ENCODE measurements around the gene SEMA4A.
"Not testable (repeated sequence)": the region's sequence is repeated elsewhere in the genome, so short reads cannot be mapped to it uniquely, and the experiment has no call there.

Gene SEMA4A

GRCh38 chr1:156119503-156120209, 33.7 kb upstream of the SEMA4A start:
- DNase-seq (ENCODE audit: low read depth in 2 of 2), result no peak

- DNase-seq (ENCODE audit: low read depth in 2 of 2), result no peak
These were observed 33.1 kb upstream of the SEMA4A start for GRCh38 chr1:156120318-156120717.

- DNase-seq (ENCODE audit: low read depth in 2 of 2), result not testable (repeated sequence)
These were observed 32.4 kb upstream of the SEMA4A start for GRCh38 chr1:156121005-156121404.

GRCh38 chr1:156121457-156121856, 31.9 kb upstream of the SEMA4A start:
- no peak for DNase-seq (ENCODE audit: low read depth in 2 of 2)

- DNase-seq (ENCODE audit: low read depth in 2 of 2), result no peak
These were observed 31.3 kb upstream of the SEMA4A start for GRCh38 chr1:156122086-156122485.

DNA sequence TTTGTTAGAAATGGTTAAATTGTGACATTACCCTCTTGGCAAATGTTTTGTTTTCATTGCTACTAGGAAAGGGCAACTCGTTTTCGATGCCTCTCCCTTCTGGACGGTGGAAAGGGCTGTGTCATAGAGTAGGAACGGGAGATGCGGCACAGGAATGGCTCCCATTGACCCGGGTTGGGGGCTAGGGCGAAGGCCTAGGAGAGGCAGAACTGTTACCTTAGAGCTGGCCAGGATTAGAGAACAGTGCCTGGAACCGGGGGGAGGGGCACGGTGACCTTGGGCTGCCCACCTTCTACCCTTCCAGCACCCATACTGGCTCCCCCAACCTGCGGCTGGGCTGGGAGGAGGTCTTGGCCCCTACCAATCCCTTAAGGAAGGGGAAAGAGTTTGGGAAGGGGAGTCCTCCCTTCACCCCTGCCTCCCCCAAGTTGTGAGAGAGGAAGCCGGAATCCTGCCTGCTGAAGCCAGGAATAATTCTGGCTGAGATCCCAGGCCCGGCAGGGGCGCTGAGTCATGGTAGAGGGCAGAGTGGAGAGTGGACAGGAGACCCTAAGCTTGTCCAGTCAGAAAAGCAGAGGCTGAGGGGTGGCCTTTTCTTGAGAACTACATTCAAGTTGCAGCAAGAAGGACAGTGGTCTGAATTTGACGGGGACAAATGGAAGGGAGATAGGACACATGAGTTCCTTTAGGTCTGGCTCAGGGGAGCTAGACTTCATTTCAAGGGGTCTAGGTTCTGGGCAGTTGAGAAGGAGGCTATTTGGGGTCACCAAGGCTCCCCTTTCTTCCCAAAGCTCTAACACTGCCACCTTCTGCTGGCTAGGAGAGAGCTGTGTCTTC, 30.6 kb upstream of the SEMA4A start:
- DNase-seq (ENCODE audit: low read depth in 2 of 2), result no peak

- DNase-seq (ENCODE audit: low read depth in 2 of 2), result no peak
These were observed 29.8 kb upstream of the SEMA4A start for GRCh38 chr1:156123356-156124196.

DNA sequence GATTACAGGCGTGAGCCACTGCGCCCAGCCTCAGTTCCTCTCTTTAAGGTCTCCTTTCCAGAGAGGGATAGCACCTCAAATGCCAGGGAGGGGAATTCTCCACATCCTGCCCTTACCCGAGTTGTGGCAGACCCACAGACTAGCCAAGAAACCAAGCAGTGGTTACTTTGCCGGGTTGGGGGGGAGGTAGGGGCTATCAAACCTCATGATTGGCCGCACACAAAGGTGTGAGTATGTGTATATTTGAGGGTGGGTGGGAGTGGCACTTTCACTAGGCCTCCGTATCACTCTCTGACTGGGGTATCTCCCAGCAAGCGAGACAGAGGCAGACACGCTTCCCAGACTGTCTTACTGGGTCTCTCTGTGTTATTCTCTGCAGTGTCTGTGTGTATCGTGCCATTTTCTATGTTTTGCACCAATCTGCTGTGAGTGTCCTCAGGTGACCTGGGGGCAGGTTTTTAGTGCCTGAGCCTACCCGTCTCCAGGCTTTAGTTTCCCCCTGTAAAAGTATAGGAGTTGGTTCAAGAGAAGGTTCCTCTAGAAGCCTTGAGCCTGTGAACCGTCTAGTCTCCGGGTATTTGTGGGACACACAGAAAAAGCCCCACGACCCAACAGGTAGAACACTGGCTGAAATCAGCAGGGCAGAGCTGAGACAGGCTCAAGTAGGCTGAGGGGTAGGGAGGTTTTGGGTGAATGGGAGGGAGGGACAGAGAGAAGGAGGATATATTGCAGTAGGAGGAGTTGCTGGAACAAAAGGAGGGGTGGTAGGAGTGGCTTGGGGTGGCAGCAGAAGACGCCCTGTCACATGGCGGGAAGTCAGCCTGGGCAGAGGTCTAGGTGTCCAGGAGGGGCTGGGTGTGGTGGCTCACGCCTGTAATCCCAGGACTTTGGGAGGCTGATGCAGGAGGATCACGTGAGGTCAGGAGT, 28.6 kb upstream of the SEMA4A start:
- DNase-seq (ENCODE audit: low read depth in 2 of 2), result no peak

- DNase-seq (ENCODE audit: low read depth in 2 of 2), result not testable (repeated sequence)
These were observed 27.8 kb upstream of the SEMA4A start for GRCh38 chr1:156125544-156125943.

DNA sequence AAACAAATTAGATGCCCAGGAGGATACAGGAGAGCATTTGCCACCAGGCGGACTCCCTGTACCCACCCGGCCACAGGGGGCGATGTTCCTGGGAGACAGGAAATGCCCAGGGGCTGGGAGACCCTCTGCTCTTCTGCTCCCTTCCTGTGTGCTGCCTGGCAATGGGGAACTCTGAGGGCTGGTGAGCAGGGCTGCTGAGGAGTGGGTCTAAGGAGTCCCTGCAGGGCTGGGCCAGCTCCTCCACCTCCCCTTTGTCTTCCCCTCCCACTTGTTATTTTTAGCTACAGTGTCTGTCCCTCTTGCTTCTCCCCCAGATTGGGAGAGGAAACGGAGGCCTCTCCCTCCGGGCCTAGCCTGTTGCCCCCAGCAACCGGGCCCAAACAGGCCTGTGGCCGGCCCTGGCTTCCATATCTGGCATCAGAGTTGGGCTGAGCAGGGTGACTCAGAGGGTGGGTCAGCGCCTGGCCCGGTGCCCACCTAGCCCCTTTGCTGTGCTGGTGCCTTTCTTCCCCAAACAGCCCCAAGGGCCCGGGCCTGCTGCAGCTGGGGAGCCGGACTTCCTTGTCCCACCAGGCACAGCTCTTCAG, 27.2 kb upstream of the SEMA4A start:
- DNase-seq (ENCODE audit: low read depth in 2 of 2), result peak in 1 of 2 donors; percentile 39

DNA sequence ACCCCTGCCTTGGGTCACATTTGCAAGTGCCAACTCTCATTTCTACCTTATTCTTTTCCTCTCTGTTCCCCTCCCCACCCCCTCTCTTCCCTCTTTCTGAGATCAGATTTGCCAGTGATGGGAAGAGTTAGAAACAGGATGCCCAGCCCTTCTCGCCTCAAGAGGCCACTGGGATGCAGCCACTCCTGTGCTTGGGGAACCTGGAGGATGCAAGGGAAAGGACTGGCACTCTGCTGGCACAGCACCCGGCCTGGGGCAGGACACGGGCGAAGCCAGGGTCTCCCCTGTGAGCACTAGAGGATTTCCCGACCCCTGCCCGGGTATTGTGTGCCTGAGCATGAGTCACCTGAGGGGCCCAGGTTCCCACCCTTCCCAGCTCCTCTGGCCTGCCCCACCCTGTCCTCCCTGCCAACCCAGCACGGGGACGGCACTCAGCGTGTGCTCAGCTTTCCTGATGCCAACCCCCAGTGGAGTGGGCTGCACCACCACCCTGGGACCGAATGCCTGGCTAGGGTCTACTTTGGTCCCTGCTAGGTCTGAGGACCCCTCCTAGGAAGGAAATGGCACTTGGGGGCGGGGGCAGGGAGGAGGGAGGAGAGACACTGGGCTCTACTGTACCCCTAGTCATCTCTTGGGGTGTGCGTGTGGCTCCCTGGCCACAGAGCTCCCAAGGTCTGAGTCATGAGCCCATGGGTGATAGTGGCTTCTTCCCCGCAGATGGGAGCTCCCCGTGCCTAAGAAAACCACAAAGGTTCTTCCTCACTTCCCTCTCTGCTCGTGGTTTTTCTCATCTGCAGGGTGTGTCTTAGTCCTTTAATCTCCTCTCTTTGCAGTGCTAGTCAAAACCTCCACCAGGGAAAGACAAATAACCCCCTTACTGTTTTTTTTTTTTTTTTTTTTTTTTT, 26.5 kb upstream of the SEMA4A start:
- DNase-seq (ENCODE audit: low read depth in 2 of 2), result peak; percentile 61 to 72

DNA sequence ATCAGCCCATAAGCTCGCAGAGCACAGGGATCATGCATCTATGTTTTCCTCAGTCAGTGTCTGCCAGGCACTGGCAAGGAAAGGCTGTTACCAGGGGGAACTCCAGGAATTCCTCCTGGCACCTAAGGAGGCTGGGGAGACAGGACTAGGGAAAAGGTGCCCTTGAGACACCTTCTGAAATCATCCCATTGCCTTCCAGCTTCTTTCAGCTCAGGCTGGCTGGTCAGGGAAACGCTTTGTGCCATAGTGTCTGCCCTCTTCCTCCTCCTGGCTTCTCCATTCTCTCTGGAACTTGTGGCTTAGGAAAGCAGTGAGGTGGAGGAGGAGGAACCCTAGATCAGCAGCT, 25.1 kb upstream of the SEMA4A start:
- no peak for DNase-seq (ENCODE audit: low read depth in 2 of 2)

DNA sequence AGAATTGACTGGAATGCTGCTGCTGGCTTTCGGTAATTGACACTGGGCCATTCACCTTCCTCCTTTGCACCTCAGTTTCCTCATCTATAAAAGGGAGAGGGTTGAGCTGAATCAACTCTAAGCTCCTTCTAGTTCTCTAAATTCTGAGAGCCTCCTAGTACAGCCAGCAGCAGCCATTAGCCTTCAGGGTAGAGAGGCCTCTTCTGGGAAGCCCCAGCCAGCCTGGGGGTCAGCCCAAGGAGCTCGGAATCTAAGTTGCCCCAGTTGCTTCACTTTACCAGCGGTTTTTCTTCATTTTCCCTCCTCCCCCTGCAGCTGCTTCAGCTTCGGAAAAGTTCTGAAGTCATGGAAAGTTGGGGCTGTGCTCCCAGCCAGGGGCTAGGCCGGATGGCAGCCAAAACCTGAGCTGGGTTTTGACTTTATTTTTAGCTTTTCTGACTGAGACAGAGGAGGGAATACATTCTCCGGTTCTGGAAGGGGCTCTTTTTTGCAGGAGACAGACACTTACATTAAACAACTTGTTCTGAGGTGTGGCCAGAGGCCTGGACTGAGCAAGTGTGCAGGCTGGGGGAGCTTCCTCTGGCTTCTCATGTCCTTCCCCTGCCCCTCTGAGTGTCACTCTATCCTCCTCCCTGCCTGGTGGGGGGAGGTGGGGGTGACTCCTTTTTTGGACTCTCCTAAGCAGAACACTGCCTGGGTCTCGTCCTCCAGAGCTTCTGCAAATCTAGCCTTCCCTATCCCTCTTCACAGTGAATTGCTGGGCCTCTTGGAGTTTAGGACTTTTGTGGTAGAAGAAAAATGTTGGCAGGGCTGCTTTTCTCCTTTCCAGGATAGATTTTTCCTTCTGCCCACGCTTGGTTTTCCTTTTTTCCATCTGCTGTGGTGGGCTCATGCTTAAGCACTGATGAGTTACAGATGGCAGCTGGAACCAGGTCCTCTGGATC, 24.5 kb upstream of the SEMA4A start:
- DNase-seq (ENCODE audit: low read depth in 2 of 2), result no peak

- peak; percentile 42 to 45 for DNase-seq (ENCODE audit: low read depth in 2 of 2)
These were observed 23.5 kb upstream of the SEMA4A start for GRCh38 chr1:156129687-156130577.

- no peak for DNase-seq (ENCODE audit: low read depth in 2 of 2)
These were observed 22.8 kb upstream of the SEMA4A start for GRCh38 chr1:156130578-156130942.

- DNase-seq (ENCODE audit: low read depth in 2 of 2), result no peak
These were observed 18.5 kb upstream of the SEMA4A start for GRCh38 chr1:156134716-156135435.

All from stimulated activated CD8-positive, alpha-beta memory T cell treated with anti-CD3 and anti-CD28 coated beads, Interleukin-15, amount 100 ng/mL, for 4 hours (primary cell).